DND-41 (cell line): ENCODE measurements around the gene AP2B1.

ENCODE experiments used
- CTCF ChIP-seq: IDR thresholded peaks from 2 replicates; pipeline ENCODE4 v1.5.1; 2012; ENCODE audit warnings: borderline replicate concordance, low read length, moderate library complexity, mild to moderate bottlenecking; ENCODE audit not compliant: poor library complexity, severe bottlenecking; ENCODE audit errors: extremely low read depth
- EZH2 ChIP-seq: IDR thresholded peaks from 3 replicates; pipeline ENCODE4 v1.6.1; 2012; ENCODE audit warnings: borderline replicate concordance, low read depth, mild to moderate bottlenecking, moderate library complexity, low read length, inconsistent platforms; ENCODE audit not compliant: severe bottlenecking

- no peak for TF ChIP-seq EZH2
- TF ChIP-seq CTCF: no peak
Observed at GRCh38 chr17:35651467-35651866, 64.3 kb downstream of the AP2B1 start.
